SK-N-SH treated with all-trans-retinoic acid at 6 μM for 48 hours (cell line): ENCODE results near the gene OMP.

ENCODE experiments used
- ESRRG ChIP-seq: fragments of 250-450 bp; sonication (Bioruptor Pico); IDR thresholded peaks from 2 replicates; pipeline ENCODE4 v1.6.1; 2021; ENCODE audit warnings: mild to moderate bottlenecking
- PATZ1 ChIP-seq: fragments of 250-450 bp; sonication (Bioruptor Pico); IDR thresholded peaks from 2 replicates; pipeline ENCODE4 v1.8.0; 2020; ENCODE audit warnings: mild to moderate bottlenecking, moderate library complexity, borderline replicate concordance
- SNAI2 ChIP-seq: fragments of 250-450 bp; sonication (Bioruptor Pico); IDR thresholded peaks from 2 replicates; pipeline ENCODE4 v1.5.0; 2020; ENCODE audit warnings: mild to moderate bottlenecking, moderate library complexity
- ZFP30 ChIP-seq: fragments of 450-650 bp; formaldehyde crosslinking; IDR thresholded peaks from 2 replicates; pipeline ENCODE4 v1.5.0; 2022; ENCODE audit warnings: mild to moderate bottlenecking, moderate library complexity

DNA sequence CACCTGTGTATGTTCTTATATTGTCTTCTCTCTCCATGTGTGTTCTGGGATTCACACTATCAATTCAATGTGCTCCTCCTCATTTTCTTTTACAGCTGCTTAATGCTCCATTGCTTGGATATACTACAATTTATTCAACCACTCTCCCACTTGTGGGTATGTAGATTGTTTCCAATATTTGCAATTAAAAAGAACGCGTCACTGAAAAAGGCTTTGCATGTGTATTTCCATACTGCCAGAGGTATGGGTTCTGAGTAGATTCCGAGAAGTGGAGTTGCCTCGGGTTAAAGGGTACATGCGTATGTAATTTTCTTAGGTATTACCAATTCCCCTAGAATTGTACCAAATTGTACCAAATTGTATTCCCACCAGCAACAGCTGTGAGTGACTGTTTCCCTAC is 42.8 kb upstream of the OMP start:
- TF ChIP-seq SNAI2 (CRISPR knock-in tag), result no peak
- TF ChIP-seq ZFP30 (CRISPR knock-in tag), result no peak
- no peak for TF ChIP-seq ESRRG
- TF ChIP-seq PATZ1 (CRISPR knock-in tag), result no peak
